ENCODE data around the gene DNAJA4. TPM values are rescaled to one million over a fixed set of nuclear protein-coding genes. Genes with fewer than 3 reads are reported as not detected.

Gene DNAJA4
- polyA plus RNA-seq, 1 experiment, result 2.8 TPM

- ChIA-PET CTCF (interaction anchor here (1.1 kb wide), 1 partner anchor 128 kb away, joined by 3 read pairs; the partner anchor contains the start of gene CIB2), POLR2A (no interaction called here)
- Histone ChIP-seq H3K36me3 (ENCODE audit: control insufficient read depth, insufficient read depth, low read length) (no peaks in the 10 kb centered on the region), H3K27me3 (ENCODE audit: control insufficient read depth, insufficient read depth, low read length) (peaks cover 2% of the 10 kb centered on the region), H3K4me3 (ENCODE audit: low read depth, low read length) (no peak overlapping the region)
- TF ChIP-seq CTCF (IDR thresholded peaks at IDR 0.05; ENCODE audit: insufficient read depth, low read depth, low read length), result no peak
- DNase-seq (ENCODE audit: low read depth), result no peak
These were observed 5.1 kb upstream of the DNAJA4 start for GRCh38 chr15:78259232-78259631.

DNA sequence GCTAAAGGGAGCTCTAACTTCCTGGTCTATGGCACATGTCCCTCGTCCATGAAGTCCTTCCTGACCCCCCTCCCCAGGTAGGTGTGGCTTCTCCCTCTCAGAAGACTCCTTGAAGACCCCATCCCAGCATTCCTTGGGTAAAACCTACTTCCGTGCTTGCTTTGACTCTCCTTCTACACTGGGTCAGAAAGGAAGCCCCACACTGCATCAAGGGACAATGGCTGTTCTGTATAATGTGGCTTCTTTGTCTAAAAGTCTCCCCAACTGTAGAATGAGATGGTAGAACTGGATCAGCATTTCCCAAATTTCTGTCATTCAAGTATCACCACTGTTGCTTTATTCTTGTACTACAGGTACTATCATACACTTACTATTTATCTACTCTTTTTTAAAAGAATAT is 3.9 kb upstream of the DNAJA4 start:
- ChIA-PET POLR2A (no interaction called here), CTCF (interaction anchor here (0.7 to 1.1 kb wide), 2 partner anchors 9 to 19 kb away, joined by 3 to 4 read pairs; no protein-coding TSS in a partner anchor)
- Histone ChIP-seq H3K4me3 (ENCODE audit: low read depth, low read length) (no peak overlapping the region), H3K27me3 (ENCODE audit: control insufficient read depth, insufficient read depth, low read length) (no peaks in the 10 kb centered on the region), H3K36me3 (ENCODE audit: control insufficient read depth, insufficient read depth, low read length) (no peaks in the 10 kb centered on the region)
- TF ChIP-seq CTCF (IDR thresholded peaks at IDR 0.05; ENCODE audit: insufficient read depth, low read depth, low read length), result no peak
- no peak for DNase-seq (ENCODE audit: low read depth)

DNA sequence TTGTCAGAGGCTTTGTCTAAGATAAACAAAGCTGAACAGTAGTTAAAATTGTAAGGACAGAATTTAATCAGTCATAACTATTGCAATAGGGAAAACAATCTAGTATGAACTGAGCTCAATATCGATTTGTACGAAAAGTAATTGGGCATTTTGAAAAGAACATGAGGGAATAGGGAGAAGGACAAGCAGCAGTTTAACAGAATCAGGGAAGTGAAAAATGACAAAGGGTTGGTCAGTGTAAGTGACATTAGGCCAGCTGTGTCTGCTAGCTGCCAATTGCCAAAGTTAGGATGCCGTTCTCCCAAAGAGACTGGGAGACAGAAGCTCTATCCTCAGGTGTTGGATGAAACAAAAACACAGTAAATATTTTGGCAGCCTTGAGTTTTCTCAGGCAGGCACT is 3.3 kb upstream of the DNAJA4 start:
- TF ChIP-seq CTCF (IDR thresholded peaks at IDR 0.05; ENCODE audit: insufficient read depth, low read depth, low read length), result no peak
- CTCF ChIA-PET, result interaction anchor here (0.6 to 1.1 kb wide), 4 partner anchors 8 to 153 kb away, joined by 3 to 4 read pairs (median 4); no protein-coding TSS in a partner anchor
- H3K36me3 ChIP-seq (ENCODE audit: control insufficient read depth, insufficient read depth, low read length), result no peaks in the 10 kb centered on the region
- no peaks in the 10 kb centered on the region for H3K27me3 ChIP-seq (ENCODE audit: control insufficient read depth, insufficient read depth, low read length)
- no peak for DNase-seq (ENCODE audit: low read depth)
- no peak overlapping the region for H3K4me3 ChIP-seq (ENCODE audit: low read depth, low read length)
- POLR2A ChIA-PET, result no interaction called here

GRCh38 chr15:78263351-78263781 is 996 bp upstream of the DNAJA4 start:
- Histone ChIP-seq H3K27me3 (ENCODE audit: control insufficient read depth, insufficient read depth, low read length) (no peaks in the 10 kb centered on the region), H3K4me3 (ENCODE audit: low read depth, low read length) (no peak overlapping the region), H3K36me3 (ENCODE audit: control insufficient read depth, insufficient read depth, low read length) (no peaks in the 10 kb centered on the region)
- TF ChIP-seq CTCF (IDR thresholded peaks at IDR 0.05; ENCODE audit: insufficient read depth, low read depth, low read length), result no peak
- POLR2A ChIA-PET, result interaction anchor here (0.7 kb wide), 1 partner anchor 49 kb away, joined by 9 read pairs; no protein-coding TSS in a partner anchor
- no peak for DNase-seq (ENCODE audit: low read depth)
- CTCF ChIA-PET, result no interaction called here

DNA sequence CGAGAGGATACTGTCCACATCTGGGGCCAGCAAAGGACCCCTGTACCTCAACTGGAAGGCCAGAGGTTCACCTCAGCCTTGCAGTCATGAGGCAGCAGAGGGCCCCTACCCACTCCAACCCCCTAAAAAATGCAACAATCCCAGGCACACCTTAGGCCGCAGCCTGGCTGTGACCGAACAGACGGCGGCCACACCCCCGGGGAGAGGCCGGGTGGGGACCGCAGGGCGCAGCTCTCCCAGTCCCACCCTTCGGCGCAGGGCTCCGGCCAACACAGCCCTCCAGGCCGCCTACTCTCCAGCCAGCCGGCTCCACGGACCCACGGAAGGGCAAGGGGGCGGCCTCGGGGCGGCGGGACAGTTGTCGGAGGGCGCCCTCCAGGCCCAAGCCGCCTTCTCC is 457 bp upstream of the DNAJA4 start:
- POLR2A ChIA-PET, result no interaction called here
- H3K27me3 ChIP-seq (ENCODE audit: control insufficient read depth, insufficient read depth, low read length), result no peaks in the 10 kb centered on the region
- H3K36me3 ChIP-seq (ENCODE audit: control insufficient read depth, insufficient read depth, low read length), result no peaks in the 10 kb centered on the region
- CTCF ChIA-PET, result no interaction called here
- TF ChIP-seq CTCF (IDR thresholded peaks at IDR 0.05; ENCODE audit: insufficient read depth, low read depth, low read length), result no peak
- no peak for DNase-seq (ENCODE audit: low read depth)
- no peak overlapping the region; the same call in 1 of the 2 replicates for H3K4me3 ChIP-seq (ENCODE audit: low read depth, low read length)
